NT2/D1 (cell line): Measurements from ENCODE around the gene TCERG1.

Experiments
- YY1 ChIP-seq: IDR thresholded peaks from 2 replicates; pipeline ENCODE4 v1.6.1; 2011; ENCODE audit not compliant: insufficient read length, insufficient read depth
- ZNF274 ChIP-seq: IDR thresholded peaks from 2 replicates; pipeline ENCODE4 v1.6.1; 2011; ENCODE audit warnings: mild to moderate bottlenecking, low read depth, low read length

DNA sequence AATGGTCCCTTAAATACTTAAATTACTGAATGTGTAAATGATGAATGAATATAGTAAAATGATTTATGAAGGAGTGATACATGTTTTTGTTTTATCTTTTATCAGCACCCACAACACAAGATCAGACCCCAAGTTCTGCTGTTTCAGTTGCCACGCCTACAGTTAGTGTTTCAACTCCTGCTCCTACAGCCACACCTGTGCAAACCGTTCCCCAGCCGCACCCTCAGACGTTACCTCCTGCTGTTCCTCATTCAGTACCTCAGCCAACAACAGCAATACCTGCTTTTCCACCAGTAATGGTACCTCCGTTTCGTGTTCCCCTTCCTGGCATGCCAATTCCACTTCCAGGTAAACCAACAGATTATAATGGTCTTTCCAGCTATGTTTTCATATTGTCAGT lies 16.3 kb downstream of the TCERG1 start:
- TF ChIP-seq YY1 (no peak), ZNF274 (no peak)
